Measurements from ENCODE around the gene RORC.
"Not testable (repeated sequence)": the region's sequence is repeated elsewhere in the genome, so short reads cannot be mapped to it uniquely, and the experiment has no call there.

Gene RORC

GRCh38 chr1:151803915-151804314 lies 27.7 kb downstream of the RORC start:
- DNase-seq, result no peak

GRCh38 chr1:151803164-151803563 lies 28.4 kb downstream of the RORC start:
- DNase-seq, result no peak

DNA sequence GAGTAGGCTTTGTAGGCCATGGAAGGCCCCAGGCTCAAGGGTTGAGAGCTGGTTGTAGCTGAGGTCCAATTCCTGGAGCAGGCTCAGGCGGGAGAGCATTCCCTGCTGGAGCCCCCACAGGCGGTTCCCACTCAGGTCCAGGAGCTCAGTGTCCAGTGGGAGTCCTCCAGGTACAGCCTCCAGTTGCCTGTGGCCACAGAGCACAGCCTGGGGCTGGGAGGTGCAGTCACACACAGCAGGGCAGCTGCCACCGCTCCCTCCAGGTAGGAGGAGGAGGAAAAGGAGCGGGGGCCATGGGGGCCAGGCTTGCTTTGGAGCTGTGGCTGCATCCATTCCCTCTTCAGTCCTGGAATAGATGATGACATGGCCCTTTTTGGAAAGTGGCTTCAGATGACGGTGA lies 29.2 kb downstream of the RORC start:
- no peak for DNase-seq

- DNase-seq, result no peak
These were observed 29.8 kb downstream of the RORC start for GRCh38 chr1:151801846-151802245.

GRCh38 chr1:151801310-151801820 lies 30.2 kb downstream of the RORC start:
- no peak for DNase-seq

DNA sequence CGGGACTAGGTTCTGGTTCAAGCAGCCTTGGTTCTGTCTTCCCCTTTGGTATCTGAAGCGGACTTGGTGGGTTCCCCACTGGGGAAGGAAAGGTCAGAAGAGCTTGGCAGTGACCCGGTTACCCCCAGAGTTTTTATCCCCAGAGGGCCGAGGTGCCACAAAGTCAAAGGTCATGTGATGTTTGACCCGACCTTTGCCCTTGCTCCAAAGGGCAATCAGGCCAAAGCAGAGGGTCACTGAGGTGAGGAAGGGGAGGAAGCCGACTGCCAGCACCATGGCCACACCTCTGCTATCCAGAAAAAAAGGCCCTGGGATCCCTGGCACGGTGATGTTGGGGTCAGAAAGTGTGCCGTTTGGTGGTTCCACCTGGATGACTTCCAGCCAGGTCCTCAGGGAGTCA lies 30.8 kb downstream of the RORC start:
- no peak for DNase-seq

DNA sequence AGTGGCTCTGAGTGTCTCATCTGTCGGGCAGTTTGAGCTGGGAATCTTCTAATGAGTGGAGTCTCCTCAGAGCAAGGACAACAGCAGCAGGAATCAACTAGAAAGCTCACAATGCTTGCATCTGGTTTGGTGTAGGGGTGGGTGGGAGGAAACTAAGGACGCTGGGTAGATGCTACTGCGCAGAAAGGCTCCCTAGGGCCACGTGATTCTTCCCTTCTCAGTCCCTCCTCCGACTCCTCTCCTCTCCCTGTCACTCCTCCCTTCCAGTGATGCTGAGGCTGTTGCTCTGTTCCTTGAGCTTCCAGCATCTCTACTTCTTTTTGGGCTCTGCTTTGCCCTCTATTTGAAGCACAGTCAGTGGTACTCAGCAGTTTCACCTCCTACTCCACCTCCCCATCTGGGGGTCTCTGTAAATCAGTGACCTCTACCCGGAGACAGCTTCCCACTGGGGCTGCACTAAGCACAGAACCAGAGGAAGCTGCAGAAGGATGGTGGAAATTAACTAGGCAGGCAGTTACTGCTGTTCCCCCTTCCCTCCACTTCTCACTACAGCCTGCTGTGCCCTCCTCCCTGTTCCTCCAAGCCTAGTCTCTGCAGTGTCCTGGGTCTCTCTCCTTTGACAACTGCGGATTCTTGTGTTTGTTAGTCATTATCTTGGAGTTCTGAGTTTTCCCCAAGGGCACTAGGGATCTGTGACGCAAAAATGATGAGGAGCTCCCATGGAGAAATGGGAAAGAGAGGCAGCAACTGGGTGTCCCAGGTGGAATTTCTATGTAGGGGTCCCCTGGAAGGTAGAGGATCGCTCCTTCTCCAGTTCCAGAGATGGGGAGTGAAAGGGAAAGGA lies 32.2 kb downstream of the RORC start:
- peak; percentile 3 to 27 for DNase-seq

DNA sequence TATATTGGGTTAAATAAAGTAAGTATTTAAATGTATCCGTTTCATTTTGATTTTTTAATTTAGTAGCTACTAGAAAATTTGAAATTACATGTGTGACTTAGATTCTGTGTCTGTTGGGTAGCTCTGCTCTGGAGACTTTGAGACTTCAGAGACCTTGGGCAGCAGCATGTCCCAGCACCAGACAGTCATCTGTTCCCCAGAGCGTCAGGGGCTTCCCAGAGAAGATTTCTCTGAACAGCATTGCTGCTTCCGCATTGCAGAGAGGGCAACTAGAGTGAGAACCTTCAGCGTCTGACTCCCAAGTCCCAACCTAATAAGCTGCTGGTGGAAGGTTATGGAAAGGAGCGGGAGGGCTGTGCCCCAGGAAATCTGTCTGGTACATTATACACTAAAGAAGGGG lies 33.0 kb downstream of the RORC start:
- DNase-seq, result peak; percentile 51 to 62

DNA sequence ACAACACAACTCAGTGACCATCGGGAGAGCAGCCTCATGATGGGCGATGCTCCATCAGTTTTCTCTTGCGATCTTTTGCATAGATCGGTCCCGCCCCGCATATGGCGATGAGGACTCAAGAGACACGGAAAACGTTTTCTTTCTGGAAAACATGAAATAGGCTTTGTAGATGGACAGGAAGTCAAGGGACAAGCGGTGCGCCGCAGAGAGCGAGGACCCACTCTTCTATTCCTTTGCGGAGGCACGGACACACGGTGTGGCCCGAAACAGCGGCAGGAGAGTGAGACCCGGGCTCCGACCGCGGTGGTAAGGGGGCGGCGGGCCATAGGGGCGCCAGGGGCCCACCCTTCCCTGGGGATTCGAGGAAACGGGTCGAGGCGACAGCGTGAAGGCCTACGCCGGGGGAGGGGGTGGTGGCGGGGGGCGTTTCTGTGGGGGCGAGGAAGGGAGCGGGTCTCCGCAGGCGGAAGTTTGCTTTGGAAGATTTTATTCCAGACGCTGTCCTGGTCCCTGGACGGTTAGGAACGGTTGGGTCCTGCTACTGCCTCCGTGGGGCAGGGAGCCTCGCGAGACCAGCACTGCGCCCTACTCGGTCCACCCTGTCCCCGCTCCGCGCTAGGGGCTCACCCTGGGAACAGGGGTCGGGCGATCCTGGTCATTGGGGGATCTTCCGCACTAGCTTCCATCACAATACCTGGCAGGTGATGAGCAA lies 40.5 kb downstream of the RORC start:
- no peak for DNase-seq

GRCh38 chr1:151790071-151790939 lies 41.3 kb downstream of the RORC start, which contains the start of gene TDRKH:
Gene TDRKH (minus strand): TSS chr1:151790500. CDS start chr1:151783022, 7,478 bp downstream.
- peak; percentile 100 for DNase-seq

DNA sequence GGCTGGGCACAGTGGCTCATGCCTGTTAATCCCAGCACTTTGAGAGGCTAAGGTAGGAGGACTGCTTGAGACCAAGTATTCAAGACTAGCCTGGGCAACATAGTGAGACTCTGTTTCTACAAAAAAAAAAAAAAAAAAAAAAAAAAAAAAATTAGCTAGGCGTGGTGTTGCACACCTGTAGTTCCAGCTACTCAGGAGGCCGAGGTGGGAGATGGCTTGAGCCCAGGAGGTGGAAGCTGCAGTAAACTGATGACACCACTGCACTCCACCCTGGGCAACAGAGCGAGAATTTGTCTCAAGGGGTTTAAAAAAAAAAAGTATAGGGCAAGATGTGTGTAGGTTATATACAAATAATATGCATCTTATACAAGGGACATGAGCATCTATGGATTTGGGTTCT lies 43.9 kb downstream of the RORC start:
- no peak for DNase-seq

DNA sequence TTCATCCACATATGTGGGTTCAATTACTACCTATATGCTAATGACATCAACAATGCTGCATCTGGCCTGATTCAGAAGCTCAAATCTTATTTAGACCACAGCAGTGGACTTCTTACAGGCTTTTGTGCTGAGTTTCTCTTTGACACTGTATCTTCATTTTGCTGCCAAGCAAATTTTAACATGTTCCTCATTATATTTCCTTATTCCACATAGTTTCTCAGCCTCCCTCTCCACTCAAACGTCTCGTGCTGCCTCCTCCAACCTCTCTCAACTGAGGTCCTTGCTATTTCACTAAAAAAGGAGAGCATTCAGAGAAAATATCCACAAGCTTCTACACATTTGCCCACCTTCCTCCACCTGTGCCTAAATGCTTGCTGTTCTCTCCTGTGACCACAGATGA lies 47.8 kb downstream of the RORC start:
- no peak for DNase-seq

- no peak for DNase-seq
These were observed 48.9 kb downstream of the RORC start for GRCh38 chr1:151782741-151783140.

DNA sequence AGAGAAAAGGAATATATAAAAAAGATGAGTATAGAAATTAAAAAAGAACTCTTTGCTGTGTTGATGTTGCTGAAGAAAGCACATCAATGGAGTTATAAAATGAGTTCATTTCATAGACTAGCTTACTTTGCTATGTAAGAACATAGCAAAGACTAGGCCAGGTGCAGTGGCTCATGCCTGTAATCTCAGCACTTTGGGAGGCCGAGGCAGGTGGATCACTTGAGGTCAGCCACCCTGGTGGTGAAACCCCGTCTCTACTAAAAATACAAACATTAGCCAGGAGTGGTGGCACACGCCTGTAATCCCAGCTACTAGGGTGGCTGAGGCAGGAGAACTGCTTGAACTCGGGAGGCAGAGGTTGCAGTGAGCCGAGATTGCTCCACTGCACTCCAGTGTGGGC lies 49.6 kb downstream of the RORC start:
- not testable (repeated sequence) for DNase-seq

DNA sequence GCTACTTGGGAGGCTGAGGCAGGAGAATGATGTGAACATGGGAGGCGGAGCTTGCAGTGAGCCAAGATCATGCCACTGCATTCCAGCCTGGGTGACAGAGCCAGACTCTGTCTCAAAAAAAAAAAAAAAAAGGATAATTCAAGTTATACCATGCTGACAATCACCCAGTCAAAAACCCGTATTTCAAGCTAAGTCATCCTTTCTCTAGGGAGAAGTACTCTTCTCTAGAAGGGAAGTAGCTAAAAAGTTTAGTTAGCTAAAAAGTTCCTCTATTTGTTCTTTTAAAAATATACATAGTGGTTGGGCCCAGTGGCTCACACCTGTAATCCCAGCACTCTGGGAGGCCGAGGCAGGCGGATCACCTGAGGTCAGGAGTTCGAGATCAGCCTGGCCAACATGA lies 50.9 kb downstream of the RORC start:
- not testable (repeated sequence) for DNase-seq

- no peak for DNase-seq
These were observed 51.8 kb downstream of the RORC start for GRCh38 chr1:151779852-151780251.

GRCh38 chr1:151777317-151777716 lies 54.3 kb downstream of the RORC start:
- DNase-seq, result no peak

DNA sequence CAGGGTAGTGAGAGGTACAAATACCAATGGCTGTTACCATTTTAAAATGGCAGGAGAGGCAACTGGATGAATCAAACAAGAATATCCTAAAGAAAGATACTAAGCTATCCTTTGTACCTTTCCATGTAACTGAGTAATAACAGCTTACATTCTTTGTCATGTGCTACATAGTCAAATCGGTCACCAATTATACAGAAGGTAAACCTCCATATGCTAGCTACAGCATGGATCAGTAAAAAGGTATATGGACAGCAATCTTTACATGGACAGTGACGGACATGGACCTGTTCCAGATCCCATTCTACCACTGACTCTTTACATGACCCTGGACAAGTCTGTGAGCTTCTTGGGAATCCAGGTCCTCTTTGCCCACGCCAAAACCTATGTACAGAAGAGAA lies 54.9 kb downstream of the RORC start:
- no peak for DNase-seq

- DNase-seq, result no peak
These were observed 55.5 kb downstream of the RORC start for GRCh38 chr1:151775894-151776664.

- DNase-seq, result no peak
These were observed 57.2 kb downstream of the RORC start for GRCh38 chr1:151774256-151774922.

DNA sequence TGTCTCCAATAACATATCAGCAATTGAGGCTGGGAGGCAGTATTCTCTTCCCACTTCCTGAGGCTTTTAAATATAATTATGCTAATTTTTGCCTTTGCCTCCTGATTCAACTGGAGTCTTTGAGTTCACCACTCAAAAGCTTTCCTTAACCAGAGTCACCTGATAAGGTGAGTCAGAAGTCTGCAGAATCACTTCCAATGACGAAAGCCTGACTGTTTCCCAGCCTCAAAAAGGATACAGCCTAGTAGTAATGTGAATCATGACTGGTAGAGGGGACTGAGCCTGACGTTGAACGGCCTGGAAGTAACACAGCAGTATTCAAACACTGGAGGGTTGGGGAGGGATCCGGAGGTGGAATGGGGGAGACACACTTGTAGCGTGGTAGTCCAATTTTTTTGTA lies 57.9 kb downstream of the RORC start:
- no peak for DNase-seq

DNA sequence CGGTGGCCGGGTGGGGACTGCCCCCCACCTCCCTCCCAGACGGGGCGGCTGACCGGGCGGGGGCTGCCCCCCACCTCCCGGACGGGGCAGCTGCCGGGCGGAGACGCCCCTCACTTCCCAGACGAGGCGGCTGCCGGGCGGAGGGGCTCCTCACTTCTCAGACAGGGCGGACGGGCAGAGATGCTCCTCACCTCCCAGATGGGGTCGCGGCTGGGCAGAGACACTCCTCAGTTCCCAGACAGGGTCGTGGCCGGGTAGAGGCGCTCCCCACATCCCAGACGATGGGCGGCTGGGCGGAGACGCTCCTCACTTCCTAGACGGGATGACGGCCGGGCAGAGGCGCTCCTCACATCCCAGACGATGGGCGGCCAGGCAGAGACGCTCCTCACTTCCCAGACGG lies 62.3 kb downstream of the RORC start:
- DNase-seq, result not testable (repeated sequence)

Measured in Kasumi-1 (cell line).